Left forelimb (tissue), 1 donor: ENCODE results near the gene SMG9.
"Not testable (repeated sequence)": the region's sequence is repeated elsewhere in the genome, so short reads cannot be mapped to it uniquely, and the experiment has no call there.

ENCODE experiments used
- DNase-seq: peaks from one replicate; pipeline ENCODE4 v3.0.0-alpha.2; 2018; ENCODE audit warnings: low spot score

Gene SMG9

DNA sequence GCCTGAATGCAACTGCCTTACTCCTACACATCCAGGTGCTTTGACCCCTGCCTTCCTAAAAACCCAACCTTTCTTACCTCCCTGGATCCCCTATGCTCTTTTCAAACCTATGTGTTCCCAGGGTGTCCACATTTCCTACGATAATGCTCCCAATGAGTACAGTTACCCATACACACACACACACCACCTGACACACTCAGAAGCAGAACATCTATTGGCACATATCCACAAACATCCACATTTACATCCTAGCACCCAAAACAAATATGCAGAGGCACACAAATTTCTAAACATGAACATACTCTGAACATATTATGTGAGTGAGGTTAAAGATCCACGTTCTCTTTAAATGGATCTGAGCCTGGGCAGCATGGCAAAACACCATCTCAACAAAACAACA is 62.4 kb downstream of the SMG9 start:
- no peak for DNase-seq

DNA sequence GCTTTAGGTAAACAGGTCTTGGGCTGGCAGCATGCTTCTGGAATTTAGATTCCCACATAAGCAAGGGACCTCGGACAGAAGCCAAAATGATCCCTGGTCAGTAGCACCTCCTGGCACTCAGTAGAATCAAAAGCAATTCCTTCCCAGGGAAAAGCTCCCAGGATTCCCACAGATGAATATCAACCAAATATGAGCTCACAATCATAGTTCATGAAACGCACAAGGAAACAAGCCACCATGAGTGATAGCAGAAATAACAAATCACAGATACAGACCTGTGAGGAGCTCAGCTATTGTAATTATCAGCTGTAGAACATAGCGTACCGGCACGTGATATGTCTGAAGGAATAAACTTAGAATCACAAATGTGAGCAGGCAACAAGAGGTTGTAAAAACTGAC is 63.0 kb downstream of the SMG9 start:
- no peak for DNase-seq

DNA sequence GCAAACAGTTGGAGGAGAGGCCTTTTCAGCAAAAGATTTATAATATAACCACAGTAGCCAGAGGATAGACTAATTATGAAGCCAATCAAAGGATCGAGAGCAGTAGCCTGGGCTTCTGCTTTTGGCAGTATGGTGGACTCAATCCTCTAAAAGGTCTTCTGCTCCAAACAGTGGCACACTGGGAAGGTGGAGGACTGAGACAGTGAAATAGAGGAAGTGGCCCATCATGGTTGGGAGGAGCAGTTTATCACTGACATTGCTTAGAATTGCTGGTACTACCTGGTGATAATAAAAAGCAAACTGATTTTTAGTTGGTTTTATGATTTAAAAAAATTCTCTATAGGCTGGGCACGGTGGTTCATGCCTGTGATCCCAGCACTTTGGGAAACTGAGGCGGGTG is 63.9 kb downstream of the SMG9 start:
- DNase-seq = no peak

DNA sequence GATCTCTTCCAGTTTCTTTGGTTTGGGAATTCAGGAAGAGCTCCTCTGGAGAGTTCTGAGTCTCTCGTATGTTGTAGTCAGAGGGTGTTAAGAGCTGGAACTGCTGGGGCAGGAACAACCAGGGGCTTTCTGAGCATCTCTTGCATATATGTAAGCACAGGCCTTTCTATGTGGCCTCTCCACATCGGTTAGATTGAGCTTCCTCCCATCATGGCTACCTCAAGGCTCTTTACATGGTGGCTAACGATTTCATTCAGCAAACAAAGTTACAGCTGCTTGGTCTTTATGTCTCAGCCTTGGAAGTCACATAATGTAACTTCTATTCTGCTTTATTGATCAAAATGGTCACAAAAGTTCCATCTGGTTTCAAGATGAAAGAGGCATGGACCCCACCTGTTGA is 64.3 kb downstream of the SMG9 start:
- DNase-seq = no peak

DNA sequence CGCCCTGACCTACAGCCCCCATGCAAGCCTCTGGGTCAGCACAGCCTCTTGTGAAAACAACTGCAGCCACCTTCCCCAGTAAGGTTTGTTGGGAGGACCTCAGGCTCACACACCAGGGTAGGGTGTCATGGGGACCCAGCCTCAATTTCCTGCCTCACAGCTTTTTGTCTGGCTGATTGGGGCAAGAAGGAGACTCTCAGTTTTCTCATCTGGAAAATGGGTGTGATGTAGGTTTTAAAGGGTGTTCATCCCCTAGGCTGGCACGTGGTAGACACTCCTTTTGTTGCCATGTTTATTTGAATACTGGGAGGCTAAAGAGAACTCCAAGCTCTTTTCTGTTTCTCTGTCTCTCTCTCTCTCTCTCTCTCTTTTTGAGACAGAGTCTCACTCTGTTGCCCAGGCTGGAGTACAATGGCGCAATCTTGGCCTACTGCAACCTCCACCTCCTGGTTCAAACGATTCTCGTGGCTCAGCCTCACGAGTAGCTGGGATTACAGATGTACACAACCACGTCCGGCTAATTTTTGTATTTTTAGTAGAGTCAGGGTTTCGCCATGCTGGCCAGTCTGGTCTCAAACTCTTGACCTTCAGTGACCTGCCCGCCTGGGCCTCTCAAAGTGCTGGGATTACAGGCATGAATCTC is 66.6 kb downstream of the SMG9 start:
- DNase-seq = no peak

DNA sequence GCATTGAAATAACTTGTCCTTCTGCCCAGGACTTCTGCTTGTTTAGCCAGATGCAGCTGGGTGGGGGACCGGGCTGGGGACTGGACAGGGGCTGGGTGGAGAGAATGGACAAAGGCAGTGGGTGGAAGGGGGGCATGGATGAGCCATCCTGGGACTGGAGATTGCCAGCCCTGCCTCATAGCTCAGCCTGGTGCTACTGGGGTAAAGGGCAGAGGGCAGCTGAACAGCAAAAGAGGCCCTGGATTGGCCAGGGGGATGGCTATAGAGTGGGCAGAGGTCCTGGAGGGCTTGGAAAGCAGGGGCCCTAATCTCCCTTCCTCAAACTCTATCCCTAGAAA is 67.1 kb downstream of the SMG9 start:
- DNase-seq = no peak

DNA sequence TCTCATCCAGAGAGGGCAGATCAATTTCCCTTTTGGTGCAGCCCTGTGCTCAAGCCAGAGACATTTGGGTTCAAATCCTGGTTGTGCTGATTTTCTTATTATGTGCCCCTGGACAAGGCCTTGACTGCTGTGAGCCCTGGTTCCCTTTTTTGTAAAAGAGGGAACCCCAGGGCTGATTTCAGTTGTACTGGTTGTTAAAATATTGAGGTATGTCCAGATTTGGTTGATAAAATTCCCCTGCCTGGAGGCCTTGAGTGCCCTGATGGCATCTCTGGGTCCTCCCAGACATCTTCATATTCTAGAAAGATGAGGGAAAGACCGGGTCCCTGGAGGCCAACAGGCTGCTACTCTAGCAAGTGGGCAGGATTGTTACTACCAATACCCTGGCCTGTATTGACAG is 70.4 kb downstream of the SMG9 start:
- no peak for DNase-seq

DNA sequence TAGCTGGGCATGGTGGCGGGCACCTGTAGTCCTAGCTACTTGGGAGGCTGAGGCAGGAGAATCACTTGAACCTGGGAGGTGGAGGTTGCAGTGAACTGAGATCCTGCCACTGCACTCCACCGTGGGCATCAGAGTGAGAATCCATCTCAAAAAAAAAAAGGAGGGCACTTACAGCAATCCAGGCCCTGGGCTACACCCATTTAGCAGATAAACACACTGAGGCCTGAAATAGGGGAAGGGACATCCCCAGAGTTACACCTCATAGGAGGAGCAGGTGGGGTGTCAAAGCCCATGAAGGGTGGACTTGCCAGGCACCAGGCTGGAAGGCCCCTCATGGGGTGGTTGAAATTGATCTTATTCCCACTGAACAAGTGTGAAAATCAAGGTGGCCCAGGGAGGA is 70.9 kb downstream of the SMG9 start:
- no peak for DNase-seq

DNA sequence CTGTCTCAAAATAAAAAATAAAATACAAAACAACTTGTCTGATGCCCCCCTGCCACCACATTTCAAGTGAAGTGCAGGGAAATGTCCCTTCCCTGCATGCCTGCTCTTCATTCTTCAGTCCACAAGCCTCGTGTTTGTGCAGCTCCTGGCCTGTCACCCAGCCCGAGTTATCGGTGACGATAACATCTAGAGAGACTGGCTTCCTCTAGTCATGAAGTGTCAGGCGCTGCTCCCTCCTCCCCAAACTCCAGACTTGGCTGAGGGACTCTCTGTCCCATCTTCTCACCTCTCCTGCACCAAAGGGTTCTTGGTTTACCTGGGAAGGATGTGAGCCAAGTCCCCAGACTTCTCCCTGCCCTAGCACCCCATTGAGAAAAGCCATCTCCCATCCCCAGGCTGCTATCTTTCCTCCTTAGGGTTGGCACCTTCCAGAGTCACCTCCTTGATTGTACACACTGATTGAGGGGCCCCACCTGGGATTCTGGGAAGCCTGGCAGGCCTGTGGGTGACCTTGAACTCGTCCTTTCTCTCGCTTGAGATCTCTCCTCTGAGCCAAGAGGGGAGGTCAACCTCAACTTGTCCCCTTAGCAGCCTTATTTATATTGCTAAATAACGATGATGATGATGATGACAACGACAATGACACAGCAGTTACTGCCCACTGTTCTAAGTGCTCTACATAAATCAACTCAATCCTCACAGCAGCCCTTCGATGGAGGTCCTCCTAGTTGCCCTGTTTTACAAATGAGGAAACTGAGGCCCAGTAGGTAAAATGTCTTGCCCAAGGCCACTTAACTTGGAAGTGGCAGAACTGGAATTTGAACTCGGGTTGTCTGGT is 71.7 kb downstream of the SMG9 start:
- no peak for DNase-seq

DNA sequence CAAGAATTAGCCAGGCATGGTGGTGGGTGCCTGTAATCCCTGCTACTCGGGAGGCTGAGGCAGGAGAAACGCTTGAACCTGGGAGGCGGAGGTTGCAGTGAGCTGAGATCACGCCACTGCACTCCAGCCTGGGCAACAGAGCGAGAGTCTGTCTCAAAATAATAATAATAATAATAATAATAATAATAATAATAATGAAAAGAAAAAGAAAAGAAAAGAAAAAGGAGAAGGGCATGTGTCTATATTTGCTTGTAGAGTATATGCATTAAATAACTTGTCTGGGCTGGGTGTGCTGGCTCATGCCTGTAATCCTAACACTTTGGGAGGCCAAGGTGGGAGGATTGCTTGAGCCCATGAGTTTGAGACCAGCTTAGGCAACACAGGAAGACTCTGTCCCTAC is 72.5 kb downstream of the SMG9 start:
- not testable (repeated sequence) for DNase-seq

DNA sequence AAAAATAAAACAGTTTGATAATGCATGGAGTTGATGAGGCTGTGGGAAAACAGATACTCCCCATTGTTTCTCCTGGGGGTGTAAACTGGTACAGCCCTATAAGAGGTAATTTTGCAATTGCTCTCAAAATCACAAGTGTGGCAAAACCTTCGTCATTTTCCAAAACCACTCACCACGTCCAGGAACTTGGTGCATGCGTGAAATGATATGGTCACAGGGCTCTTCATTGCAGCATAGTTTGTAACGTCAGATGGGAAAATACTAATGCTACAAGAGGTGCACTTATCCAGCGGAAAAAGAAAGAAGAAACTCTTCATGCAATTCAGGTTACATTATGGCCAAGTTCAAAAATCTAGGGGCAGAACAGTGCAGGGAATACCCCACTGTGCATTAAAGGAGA is 72.9 kb downstream of the SMG9 start:
- DNase-seq = no peak

DNA sequence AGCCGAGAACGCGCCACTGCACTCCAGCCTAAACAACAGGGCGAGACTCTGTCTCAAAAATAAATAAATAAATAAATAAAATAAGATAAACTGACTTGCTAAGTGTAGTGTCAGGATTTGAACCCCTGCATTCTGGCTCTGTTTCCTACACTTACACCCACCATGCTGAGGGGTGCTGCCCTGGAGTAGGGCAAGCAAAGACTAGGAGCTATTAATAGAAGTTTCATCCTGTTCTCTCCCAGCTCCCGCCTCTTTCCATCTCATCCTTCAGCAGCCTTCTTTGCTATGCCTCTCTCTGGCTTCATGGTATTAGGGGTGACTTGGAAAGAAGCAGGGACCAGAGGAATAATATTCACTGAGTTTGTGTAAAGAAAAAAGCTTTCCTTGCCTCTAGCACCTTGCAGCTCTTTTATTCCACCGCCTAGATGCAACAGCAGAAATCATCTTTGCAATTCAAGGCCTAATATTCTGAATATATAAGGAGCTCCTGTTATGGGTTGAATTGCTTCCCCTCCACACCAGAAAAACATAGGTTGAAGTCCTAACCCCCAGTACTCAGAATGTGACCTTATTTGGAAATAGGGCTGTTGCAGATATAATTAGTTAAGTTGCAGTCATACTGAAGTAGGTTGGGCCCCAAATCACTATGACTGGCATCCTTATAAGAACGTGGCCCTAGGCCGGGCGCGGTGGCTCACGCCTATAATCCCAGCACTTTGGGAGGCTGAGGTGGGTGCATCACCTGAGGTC is 76.1 kb downstream of the SMG9 start:
- no peak for DNase-seq
